ENCODE measurements around the gene FBRS.

- TF ChIP-seq EP300 (IDR thresholded peaks at IDR 0.05) (no peak), CTCF (IDR thresholded peaks at IDR 0.05) (no peak)
These were observed 2.4 kb downstream of the FBRS start for GRCh38 chr16:30660424-30661261.
